ENCODE data around the gene NFYC. TPM values are rescaled to one million over a fixed set of nuclear protein-coding genes. Genes with fewer than 3 reads are reported as not detected.

NFYC gene
- total RNA-seq, 2 donors from 2014 or later: 46.9 to 62.2 TPM

DNA sequence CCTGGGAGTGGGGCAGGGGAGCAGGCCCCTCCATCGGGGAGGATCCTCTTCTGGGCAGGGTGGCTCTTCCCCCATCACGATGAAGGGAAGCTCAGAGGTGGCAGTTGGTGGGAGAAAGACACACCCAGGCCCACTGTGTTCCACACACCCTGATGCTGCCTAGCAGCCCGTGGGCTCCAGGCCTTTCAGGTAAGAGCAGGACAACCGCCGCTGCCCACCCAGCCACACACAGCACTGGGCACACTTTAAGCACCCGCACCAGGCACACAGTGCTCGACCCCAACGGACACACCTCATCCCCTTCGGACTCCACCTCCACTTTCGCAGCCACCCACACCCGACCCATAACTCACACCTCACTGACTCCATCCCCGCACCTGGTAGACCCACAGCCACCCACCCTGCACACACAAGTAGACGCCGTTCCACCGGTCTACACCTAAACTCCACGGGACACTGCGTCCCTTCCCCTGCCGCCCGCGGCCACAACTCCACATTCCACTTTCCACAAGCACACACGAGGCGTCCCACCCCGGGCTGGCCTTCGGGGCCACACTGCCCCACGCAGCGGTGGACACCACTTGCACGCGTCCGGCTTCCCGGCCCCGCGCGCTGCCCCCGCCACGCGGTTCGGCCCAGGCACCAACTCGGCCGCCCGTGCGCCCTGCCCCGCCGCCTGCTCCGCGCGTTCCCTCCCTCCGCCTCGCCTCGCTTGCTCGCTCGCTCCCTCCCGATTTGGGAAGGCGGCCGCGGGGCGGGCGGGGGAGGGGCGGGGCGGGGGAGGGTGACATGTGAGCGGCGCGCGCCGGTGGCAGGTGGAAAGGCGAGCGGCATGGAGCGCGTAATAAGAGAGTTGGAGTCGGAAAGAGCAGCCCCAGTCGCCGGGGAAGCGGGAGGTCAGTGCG is 91.7 kb downstream of the NFYC start, which contains the start of gene KCNQ4:
Gene KCNQ4, plus strand, starts transcription at position 787 of the 905 bp plus-strand sequence. CDS start 307 bp downstream, outside the sequence.
- H3K4me1 ChIP-seq: peaks cover 10% of the 10 kb centered on the region
- H3K27ac ChIP-seq: peak within 1 kb of the TSS; percentile 27
- no peaks in the 10 kb centered on the region for H3K36me3 ChIP-seq
- peak; percentile 73 for DNase-seq
- TF ChIP-seq, protein P1, sequence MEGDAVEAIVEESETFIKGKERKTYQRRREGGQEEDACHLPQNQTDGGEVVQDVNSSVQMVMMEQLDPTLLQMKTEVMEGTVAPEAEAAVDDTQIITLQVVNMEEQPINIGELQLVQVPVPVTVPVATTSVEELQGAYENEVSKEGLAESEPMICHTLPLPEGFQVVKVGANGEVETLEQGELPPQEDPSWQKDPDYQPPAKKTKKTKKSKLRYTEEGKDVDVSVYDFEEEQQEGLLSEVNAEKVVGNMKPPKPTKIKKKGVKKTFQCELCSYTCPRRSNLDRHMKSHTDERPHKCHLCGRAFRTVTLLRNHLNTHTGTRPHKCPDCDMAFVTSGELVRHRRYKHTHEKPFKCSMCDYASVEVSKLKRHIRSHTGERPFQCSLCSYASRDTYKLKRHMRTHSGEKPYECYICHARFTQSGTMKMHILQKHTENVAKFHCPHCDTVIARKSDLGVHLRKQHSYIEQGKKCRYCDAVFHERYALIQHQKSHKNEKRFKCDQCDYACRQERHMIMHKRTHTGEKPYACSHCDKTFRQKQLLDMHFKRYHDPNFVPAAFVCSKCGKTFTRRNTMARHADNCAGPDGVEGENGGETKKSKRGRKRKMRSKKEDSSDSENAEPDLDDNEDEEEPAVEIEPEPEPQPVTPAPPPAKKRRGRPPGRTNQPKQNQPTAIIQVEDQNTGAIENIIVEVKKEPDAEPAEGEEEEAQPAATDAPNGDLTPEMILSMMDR (IDR thresholded peaks at IDR 0.05): no peak
- intact Hi-C loops (cut with DNase I): no loop called here
- H3K27me3 ChIP-seq: no peaks in the 10 kb centered on the region
- no peaks in the 10 kb centered on the region for H3K9me3 ChIP-seq
- H3K4me3 ChIP-seq: peak within 1 kb of the TSS; percentile 43
- peak within 1 kb of the TSS; percentile 61 to 76 for H3K9ac ChIP-seq (ENCODE audit: low read depth in 2 of 2, low read length in 2 of 2)

DNA sequence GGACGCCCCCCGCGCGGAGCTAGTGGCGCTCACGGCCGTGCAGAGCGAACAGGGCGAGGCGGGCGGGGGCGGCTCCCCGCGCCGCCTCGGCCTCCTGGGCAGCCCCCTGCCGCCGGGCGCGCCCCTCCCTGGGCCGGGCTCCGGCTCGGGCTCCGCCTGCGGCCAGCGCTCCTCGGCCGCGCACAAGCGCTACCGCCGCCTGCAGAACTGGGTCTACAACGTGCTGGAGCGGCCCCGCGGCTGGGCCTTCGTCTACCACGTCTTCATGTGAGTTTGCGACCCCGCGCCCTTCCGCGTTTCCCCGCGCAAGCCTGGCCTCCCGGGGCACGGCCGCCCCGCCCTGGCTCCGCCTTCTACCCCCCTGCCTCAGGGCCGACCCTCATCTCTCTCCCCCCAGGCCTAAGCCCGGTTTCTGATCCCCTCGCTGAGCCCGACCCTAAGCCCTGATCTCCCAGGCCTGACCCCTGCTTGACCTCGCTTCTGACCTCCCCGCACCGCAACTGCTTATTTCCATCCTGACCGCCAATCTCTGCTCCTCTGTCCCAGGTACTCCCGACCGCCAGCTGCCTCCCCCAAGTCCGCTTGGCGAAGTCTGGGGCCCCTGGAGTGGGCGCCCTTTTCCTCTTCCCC is 92.8 kb downstream of the NFYC start:
- Histone ChIP-seq H3K4me1 (peaks cover 10% of the 10 kb centered on the region), H3K4me3 (peak overlapping the region; percentile 19), H3K9ac (ENCODE audit: low read depth in 2 of 2, low read length in 2 of 2) (peak overlapping the region; percentile 61 to 72), H3K27ac (no peak overlapping the region), H3K27me3 (no peaks in the 10 kb centered on the region), H3K9me3 (no peaks in the 10 kb centered on the region), H3K36me3 (no peaks in the 10 kb centered on the region)
- TF ChIP-seq, protein P1 (IDR thresholded peaks at IDR 0.05): no peak
- peak; percentile 33 for DNase-seq
- intact Hi-C loops (cut with DNase I): no loop called here

DNA sequence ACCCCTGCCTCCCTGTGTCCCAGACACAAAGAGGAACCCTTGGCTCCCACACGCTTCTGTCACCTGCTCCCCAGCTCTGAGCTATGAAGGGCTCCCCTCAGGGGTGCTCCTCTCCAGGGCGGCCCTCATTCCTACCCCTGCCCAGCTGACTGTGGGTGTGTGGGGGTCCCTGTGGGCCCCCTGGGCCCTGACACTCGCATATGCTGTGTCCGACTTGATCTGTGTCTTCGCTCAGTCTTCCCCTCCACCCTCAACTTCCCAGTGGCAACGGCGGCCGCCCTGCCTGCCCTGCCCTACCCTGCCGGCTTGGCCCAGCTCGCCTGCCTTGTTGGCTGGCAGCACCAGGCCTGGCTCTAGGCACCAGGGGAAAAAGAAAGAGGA is 93.3 kb downstream of the NFYC start:
- Histone ChIP-seq H3K36me3 (no peaks in the 10 kb centered on the region), H3K4me1 (peaks cover 10% of the 10 kb centered on the region), H3K4me3 (peak overlapping the region; percentile 19), H3K9me3 (no peaks in the 10 kb centered on the region), H3K27ac (no peak overlapping the region), H3K9ac (ENCODE audit: low read depth in 2 of 2, low read length in 2 of 2) (peak overlapping the region; percentile 61 to 72), H3K27me3 (no peaks in the 10 kb centered on the region)
- intact Hi-C loops (cut with DNase I): no loop called here
- TF ChIP-seq, protein P1 (IDR thresholded peaks at IDR 0.05): no peak
- peak; percentile 35 for DNase-seq

DNA sequence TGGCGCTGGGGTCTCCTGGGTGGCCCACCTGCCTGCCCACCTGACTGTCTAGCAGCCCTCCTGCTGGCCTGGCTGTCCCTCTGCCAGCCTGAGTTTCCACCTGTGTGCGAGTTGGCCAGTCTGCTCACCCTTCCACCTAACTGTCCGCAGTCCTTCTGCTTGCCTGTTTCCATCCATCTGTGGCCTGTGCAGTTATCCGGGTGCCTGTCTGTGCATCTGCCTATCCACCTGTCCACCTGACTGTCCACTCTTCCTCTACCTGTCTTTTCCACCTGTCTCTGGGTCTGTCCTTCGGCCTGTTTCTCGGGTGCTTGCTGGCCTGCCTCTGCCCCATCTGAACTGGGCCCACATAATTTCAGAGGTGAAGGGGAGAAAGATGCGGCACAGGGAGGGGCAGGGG is 93.9 kb downstream of the NFYC start:
- Histone ChIP-seq H3K4me1 (peaks cover 10% of the 10 kb centered on the region), H3K4me3 (no peak overlapping the region), H3K27me3 (no peaks in the 10 kb centered on the region), H3K9ac (ENCODE audit: low read depth in 2 of 2, low read length in 2 of 2) (peak overlapping the region in 1 of 2 donors; percentile 36), H3K9me3 (no peaks in the 10 kb centered on the region), H3K27ac (no peak overlapping the region), H3K36me3 (no peaks in the 10 kb centered on the region)
- no peak for DNase-seq
- TF ChIP-seq, protein P1 (IDR thresholded peaks at IDR 0.05): no peak
- intact Hi-C loops (cut with DNase I): no loop called here

DNA sequence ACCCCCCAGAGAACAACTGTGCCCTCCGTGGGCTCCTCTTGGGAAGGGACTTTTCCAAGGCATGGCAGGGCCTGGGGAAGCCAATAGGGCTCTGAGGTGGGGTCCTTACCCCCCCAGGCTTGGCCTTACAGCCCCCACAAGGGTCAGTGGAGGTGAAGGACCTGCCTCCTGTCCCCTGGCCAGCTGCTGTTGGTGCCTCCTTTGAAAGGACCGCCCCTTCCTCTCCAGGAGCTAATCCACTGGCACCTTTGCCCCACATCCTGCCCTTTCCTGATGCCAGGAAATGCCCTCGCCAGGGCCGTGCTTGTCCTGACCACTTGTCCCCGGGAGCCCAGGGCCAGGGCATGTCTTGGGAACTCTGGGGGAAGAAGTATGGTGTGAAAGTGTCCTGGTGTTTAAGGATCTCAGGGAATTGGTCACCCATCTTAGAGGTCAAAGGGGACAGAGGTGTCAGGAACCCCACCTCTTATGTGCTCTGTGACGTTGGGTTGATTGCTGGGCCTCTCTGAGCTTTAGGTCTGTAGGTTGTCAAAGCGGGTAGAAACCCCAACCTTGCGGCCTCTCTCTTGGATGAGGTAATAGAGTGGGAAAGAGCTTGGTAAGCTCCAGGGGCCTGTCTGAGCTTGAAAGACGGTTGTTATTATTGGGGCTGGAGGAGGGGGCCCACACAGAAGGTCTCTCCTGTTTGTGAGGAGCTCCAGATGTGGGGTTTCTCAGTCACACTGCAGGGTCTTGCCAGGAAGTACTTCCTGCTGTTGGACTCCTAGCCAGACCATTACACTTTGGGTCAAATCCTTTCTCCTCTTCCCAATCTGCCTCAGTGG is 94.9 kb downstream of the NFYC start:
- no peaks in the 10 kb centered on the region for H3K9me3 ChIP-seq
- H3K4me3 ChIP-seq: no peak overlapping the region
- DNase-seq: no peak
- H3K27me3 ChIP-seq: no peaks in the 10 kb centered on the region
- no peak overlapping the region for H3K27ac ChIP-seq
- no peak overlapping the region for H3K9ac ChIP-seq (ENCODE audit: low read depth in 2 of 2, low read length in 2 of 2)
- TF ChIP-seq, protein P1 (IDR thresholded peaks at IDR 0.05): no peak
- no peaks in the 10 kb centered on the region for H3K36me3 ChIP-seq
- intact Hi-C loops (cut with DNase I): no loop called here
- H3K4me1 ChIP-seq: peaks cover 10% of the 10 kb centered on the region
